ENCODE results near the gene ASIC3. TPM values are rescaled to one million over a fixed set of nuclear protein-coding genes. Genes with fewer than 3 reads are reported as not detected.

ASIC3 gene
- total and polyA plus RNA-seq, 2 donors (not counting 3 experiments of a cell fraction or from before 2014, with no cell fraction given): 0.69 to 0.70 TPM

GRCh38 chr7:151071032-151071866, 22.9 kb downstream of the ASIC3 start:
- Histone ChIP-seq H3K36me3 (ENCODE audit: control insufficient read depth in 2 of 2, extremely low read depth in 1 of 2, insufficient read depth in 2 of 2, low read length in 2 of 2) (peaks cover 18 to 71% of the 10 kb centered on the region in 2 experiments), H3K27ac (ENCODE audit: insufficient read depth, low read depth, low read length) (no peak overlapping the region), H3K9me1 (replicated peaks; ENCODE audit: control insufficient read depth, extremely low read depth, insufficient read depth, low read length) (no peaks in the 10 kb centered on the region), H3K9ac (replicated peaks; ENCODE audit: extremely low read depth, insufficient read depth, low read length) (no peak overlapping the region), H3K4me2 (ENCODE audit: insufficient read depth, low read length) (no peak overlapping the region), H4K20me1 (replicated peaks; ENCODE audit: control insufficient read depth, extremely low read depth, insufficient read depth, low read length) (no peaks in the 10 kb centered on the region), H3K9me3 (replicated peaks; ENCODE audit: control insufficient read depth, insufficient read depth, low read length) (no peaks in the 10 kb centered on the region), H3K4me1 (ENCODE audit: control insufficient read depth, extremely low read depth, insufficient read depth, low read length) (no peaks in the 10 kb centered on the region), H2AFZ (ENCODE audit: low read depth, low read length) (no peak overlapping the region), H3K79me2 (ENCODE audit: control insufficient read depth, insufficient read depth, low read length) (no peaks in the 10 kb centered on the region), H3K27me3 (ENCODE audit: control insufficient read depth in 2 of 2, insufficient read depth in 2 of 2, low read length in 2 of 2) (no peaks in the 10 kb centered on the region), H3K4me3 (replicated peaks in 1 of 3; ENCODE audit: insufficient read depth in 1 of 3, low read depth in 1 of 3, low read length in 3 of 3) (no peak overlapping the region)
- FAIRE-seq (no peak), DNase-seq (ENCODE audit: low read depth, low spot score) (no peak)
- intact Hi-C loops (cut with micrococcal nuclease): no loop called here
- ChIA-PET POLR2A (no interaction called here), CTCF (interaction anchor here (0.8 to 1.1 kb wide), 2 partner anchors 9 to 11 kb away, joined by 3 read pairs; partner anchors contain the start of gene FASTK)
- TF ChIP-seq POLR2AphosphoS5 (IDR thresholded peaks at IDR 0.05; ENCODE audit: insufficient read depth, low read depth, low read length) (no peak), GATA2 (IDR thresholded peaks at IDR 0.05; ENCODE audit: insufficient read depth, insufficient read length, low read depth, low read length) (no peak), JUN (IDR thresholded peaks at IDR 0.05; ENCODE audit: borderline replicate concordance, insufficient read depth, insufficient read length, low read depth) (no peak), FOS (IDR thresholded peaks at IDR 0.05; ENCODE audit: borderline replicate concordance, insufficient read depth, low read length) (no peak), POLR2A (IDR thresholded peaks at IDR 0.05; ENCODE audit: low read depth, low read length) (no peak), MYC (IDR thresholded peaks at IDR 0.05; ENCODE audit: low read depth, low read length) (no peak), MAX (IDR thresholded peaks at IDR 0.05; ENCODE audit: insufficient read depth, insufficient read length) (no peak), CTCF (IDR thresholded peaks at IDR 0.05; ENCODE audit: extremely low read depth in 1 of 2, insufficient read depth in 1 of 2, low read depth in 1 of 2, low read length in 2 of 2) (no peak), EZH2 (IDR thresholded peaks at IDR 0.05; ENCODE audit: borderline replicate concordance, low read depth, low read length, severe bottlenecking) (no peak)
- dilution Hi-C loops (cut with MboI; ENCODE audit: extremely low pct_ligation_motif_present, low sequenced_read_pairs): no loop called here
- BruUV-seq (replicated peaks): TSS peak; percentile 14

Data from endothelial cell of umbilical vein (primary cell).